Measurements from ENCODE around the gene STON2. TPM values are rescaled to one million over a fixed set of nuclear protein-coding genes. Genes with fewer than 3 reads are reported as not detected.
"Not testable (repeated sequence)": the region's sequence is repeated elsewhere in the genome, so short reads cannot be mapped to it uniquely, and the experiment has no call there.

STON2 gene
- total RNA-seq, 1 donor from 2014 or later: 24.0 TPM

DNA sequence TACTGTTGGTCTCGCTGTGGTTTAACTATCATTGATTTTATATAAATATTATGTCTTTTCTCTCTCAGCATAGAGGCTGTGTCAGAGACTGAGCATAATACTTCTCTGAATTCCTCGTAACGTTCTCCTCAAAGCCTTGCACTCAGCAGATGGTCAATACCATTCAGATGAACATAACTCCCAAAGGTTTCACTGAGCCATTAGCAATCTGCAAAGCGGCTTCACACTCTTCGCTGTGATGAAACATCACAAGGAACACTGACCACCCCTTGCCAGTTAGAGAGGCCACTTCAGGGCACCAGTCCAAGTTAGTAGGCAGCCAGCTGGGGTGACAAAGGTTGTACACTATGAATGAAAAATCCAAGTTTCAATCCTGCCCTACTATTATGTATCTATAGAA, 30.1 kb upstream of the STON2 start:
- TF ChIP-seq, protein P1, sequence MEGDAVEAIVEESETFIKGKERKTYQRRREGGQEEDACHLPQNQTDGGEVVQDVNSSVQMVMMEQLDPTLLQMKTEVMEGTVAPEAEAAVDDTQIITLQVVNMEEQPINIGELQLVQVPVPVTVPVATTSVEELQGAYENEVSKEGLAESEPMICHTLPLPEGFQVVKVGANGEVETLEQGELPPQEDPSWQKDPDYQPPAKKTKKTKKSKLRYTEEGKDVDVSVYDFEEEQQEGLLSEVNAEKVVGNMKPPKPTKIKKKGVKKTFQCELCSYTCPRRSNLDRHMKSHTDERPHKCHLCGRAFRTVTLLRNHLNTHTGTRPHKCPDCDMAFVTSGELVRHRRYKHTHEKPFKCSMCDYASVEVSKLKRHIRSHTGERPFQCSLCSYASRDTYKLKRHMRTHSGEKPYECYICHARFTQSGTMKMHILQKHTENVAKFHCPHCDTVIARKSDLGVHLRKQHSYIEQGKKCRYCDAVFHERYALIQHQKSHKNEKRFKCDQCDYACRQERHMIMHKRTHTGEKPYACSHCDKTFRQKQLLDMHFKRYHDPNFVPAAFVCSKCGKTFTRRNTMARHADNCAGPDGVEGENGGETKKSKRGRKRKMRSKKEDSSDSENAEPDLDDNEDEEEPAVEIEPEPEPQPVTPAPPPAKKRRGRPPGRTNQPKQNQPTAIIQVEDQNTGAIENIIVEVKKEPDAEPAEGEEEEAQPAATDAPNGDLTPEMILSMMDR (conservative IDR thresholded peaks at IDR 0.05): no peak
- Mint-ChIP-seq H3K27me3 (ENCODE audit: low read depth) (peaks cover 15% of the 10 kb centered on the region), H3K27ac (ENCODE audit: unreplicated experiment) (no peak overlapping the region), H3K4me3 (no peak overlapping the region), H3K4me1 (peaks cover 27% of the 10 kb centered on the region), H3K9me3 (no peaks in the 10 kb centered on the region), H3K36me3 (ENCODE audit: low read depth) (peaks cover 4% of the 10 kb centered on the region)
- no peak for DNase-seq (ENCODE audit: low read depth, low spot score)

DNA sequence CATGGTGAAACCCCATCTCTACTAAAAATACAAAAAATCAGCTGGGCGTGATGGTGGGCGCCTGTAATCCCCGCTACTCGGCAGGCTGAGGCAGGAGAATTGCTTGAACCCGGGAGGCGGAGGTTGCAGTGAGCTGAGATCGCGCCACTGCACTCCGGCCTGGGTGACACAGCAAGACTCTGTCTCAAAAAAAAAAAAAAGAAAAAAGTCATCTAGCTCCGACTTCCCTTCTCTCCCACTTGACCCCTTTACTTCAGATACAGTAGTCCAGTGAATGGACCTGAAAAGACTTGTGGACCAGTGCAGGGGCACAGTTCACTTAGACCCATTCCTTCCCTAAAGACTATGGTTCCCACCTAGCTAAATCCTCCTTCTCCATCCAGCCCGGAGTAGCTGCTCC, 29.6 kb upstream of the STON2 start:
- H3K27ac Mint-ChIP-seq (ENCODE audit: unreplicated experiment): not testable (repeated sequence)
- H3K4me1 Mint-ChIP-seq: peaks cover 25% of the 10 kb centered on the region

DNA sequence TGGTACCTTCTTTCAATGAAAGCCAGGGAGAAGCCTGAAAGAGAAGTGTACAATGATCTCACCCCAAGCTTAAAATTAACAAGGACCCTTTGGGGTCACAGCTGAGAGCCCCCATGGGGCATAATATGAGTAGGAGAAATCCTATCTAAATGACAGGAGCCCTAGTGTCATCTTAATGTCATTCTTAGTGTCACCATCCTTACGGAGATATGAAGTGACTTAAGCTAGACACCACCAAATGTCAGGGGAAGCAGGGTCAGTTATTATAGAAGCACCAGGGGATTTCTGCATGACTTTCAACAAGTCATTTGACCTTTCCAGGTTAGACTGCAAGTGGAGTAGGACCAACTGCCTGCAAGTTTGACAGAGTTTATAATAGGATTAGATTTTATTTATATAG, 28.9 kb upstream of the STON2 start:
- no peak for DNase-seq (ENCODE audit: low read depth, low spot score)
- TF ChIP-seq, protein P1 (conservative IDR thresholded peaks at IDR 0.05): no peak
- Mint-ChIP-seq H3K4me1 (peaks cover 23% of the 10 kb centered on the region), H3K27me3 (ENCODE audit: low read depth) (peaks cover 3% of the 10 kb centered on the region), H3K36me3 (ENCODE audit: low read depth) (peaks cover 8% of the 10 kb centered on the region), H3K4me3 (no peak overlapping the region), H3K9me3 (no peaks in the 10 kb centered on the region), H3K27ac (ENCODE audit: unreplicated experiment) (no peak overlapping the region)

More for the DNA sequence above, 29.6 kb upstream of the STON2 start:
- H3K36me3 Mint-ChIP-seq (ENCODE audit: low read depth); H3K4me3 Mint-ChIP-seq; H3K27me3 Mint-ChIP-seq (ENCODE audit: low read depth); DNase-seq (ENCODE audit: low read depth, low spot score); H3K9me3 Mint-ChIP-seq: not testable (repeated sequence)

DNA sequence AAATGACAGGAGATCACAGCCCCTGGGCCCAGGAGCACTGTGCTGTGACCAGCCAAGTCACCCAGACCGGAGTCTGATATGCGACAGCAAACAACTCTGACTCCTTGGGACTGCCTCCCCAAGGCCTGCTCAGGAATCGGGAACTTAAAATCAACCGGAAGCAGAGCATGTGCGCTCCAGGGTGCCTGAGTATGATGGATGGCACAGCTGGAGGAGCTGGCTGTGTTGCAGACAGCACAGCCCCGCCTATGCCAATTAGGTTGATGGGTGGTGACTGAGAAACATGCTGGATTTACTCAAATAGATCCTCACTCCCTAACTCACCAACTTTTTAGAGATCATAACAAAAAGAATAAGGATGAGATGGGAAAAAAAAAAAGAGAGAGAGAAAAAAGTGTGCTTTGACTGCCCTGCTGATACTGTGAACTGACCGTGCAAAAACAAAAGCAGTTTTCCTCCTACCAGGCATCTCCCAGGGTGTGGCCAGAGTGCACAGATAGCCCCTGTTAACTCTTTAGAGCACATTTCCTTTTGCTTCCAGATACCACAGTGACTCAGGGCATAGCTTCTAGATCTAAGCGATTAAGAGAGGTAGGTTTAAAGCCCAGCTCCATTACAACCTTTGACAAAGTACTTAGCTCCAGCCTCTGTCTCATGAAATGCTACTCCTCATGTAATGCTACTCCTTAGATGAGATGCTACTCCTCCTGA, 27.4 kb upstream of the STON2 start:
- Mint-ChIP-seq H3K9me3 (no peaks in the 10 kb centered on the region), H3K4me1 (peaks cover 28% of the 10 kb centered on the region), H3K27me3 (ENCODE audit: low read depth) (no peaks in the 10 kb centered on the region), H3K4me3 (no peak overlapping the region), H3K36me3 (ENCODE audit: low read depth) (peaks cover 8% of the 10 kb centered on the region), H3K27ac (ENCODE audit: unreplicated experiment) (no peak overlapping the region)
- DNase-seq (ENCODE audit: low read depth, low spot score): no peak
- TF ChIP-seq, protein P1 (conservative IDR thresholded peaks at IDR 0.05): no peak

DNA sequence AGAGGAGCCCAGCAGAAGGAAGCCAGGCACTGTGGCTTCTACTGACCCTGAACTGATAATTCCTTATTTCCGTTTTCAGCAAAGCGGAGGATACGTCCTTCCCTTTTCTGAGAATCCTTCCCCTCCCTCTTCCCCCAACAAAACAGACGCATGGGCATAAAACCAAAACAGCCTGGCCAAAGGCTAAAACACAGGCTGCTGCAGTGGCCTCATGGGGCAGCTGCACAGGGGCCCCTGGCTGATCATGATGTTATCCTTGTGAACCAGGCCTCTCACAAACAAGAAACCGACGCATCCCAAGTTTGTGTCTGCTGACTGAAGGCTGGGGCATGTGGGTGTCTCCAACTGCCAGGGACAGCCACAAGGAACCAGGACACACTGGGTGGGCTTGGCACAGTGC, 23.4 kb upstream of the STON2 start:
- TF ChIP-seq, protein P1 (conservative IDR thresholded peaks at IDR 0.05): no peak
- Mint-ChIP-seq H3K9me3 (peaks cover 5% of the 10 kb centered on the region), H3K27me3 (ENCODE audit: low read depth) (no peaks in the 10 kb centered on the region), H3K4me1 (peaks cover 23% of the 10 kb centered on the region), H3K4me3 (no peak overlapping the region), H3K36me3 (ENCODE audit: low read depth) (peaks cover 26% of the 10 kb centered on the region), H3K27ac (ENCODE audit: unreplicated experiment) (no peak overlapping the region)
- no peak for DNase-seq (ENCODE audit: low read depth, low spot score)

DNA sequence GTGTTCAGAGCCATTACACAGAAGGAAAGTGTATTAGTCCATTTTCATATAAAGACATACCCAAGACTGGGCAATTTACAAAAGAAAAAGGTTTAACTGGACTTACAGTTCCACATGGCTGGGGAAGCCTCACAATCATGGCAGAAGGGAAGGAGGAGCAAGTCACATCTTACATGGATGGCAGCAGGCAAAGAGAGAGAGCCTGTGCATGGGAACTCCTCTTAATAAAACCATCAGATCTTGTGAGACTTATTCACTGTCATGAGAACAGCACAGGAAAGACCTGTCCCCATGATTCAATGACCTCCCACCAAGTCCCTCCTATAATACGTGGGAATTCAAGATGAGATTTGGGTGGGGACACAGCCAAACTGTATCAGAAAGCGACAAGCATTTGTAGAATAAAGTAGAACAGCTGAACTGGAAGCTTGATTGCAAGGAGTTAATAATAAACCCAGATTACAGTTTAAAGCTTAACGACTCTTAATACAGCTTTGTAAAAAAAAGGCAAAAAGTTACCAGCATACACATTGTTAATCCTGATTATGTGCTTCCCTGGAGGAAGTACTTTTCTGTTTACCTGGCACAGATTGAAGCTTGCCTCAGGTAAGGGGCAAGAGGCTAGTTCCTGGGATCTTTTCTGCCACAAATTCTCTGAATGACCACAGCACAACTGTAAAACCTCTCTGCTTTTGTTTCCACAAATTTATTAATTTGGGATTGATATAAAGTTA, 18.1 kb upstream of the STON2 start:
- no peaks in the 10 kb centered on the region for H3K4me1 Mint-ChIP-seq
- H3K9me3 Mint-ChIP-seq: peaks cover 15% of the 10 kb centered on the region
- no peak for DNase-seq (ENCODE audit: low read depth, low spot score)

More for the DNA sequence above, 18.1 kb upstream of the STON2 start:
- Mint-ChIP-seq H3K27me3 (ENCODE audit: low read depth) (no peaks in the 10 kb centered on the region), H3K4me3 (no peak overlapping the region), H3K36me3 (ENCODE audit: low read depth) (peaks cover 31% of the 10 kb centered on the region), H3K27ac (ENCODE audit: unreplicated experiment) (no peak overlapping the region)
- TF ChIP-seq, protein P1 (conservative IDR thresholded peaks at IDR 0.05): no peak
